Measurements from ENCODE around the gene PHF21A. TPM values are rescaled to one million over a fixed set of nuclear protein-coding genes. Genes with fewer than 3 reads are reported as not detected.

The PHF21A gene
- total and polyA plus RNA-seq, 2 of the 13 experiments (the other 11 are each of a cell fraction or from before 2014, with no cell fraction given): 4.1 to 34.6 TPM

DNA sequence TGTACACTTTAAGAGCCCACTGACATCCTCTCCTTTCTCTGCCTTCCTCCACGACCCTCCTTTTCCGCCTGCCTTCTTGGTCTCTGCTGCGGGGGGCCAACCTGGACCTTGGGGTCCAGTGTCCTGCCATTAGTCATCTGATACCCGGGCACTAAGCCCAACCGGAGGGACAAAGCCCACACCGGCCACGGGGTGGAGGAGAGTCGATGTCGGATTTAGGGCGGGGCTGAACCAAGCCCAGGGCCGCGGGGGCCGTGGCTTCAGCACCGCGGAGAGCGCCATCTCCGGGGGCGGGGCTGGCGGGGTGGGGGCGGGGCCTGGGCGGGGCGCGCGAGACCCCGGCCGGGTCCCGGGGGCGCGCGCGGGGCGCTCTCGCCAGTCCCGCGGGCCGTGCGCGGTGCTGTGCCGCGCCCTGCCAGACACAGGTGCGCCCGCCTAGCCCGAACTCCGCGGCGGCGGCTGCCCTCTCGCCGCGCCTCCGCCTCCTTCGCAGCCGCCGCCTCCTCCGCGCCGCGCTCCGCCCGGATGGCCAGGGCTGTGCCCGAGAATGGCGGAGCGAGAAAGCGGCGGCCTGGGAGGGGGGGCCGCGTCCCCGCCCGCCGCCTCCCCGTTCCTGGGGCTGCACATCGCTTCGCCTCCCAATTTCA is 235.9 kb downstream of the PHF21A start, which contains the start of gene MAPK8IP1 (continued):
- TF ChIP-seq, protein P1, sequence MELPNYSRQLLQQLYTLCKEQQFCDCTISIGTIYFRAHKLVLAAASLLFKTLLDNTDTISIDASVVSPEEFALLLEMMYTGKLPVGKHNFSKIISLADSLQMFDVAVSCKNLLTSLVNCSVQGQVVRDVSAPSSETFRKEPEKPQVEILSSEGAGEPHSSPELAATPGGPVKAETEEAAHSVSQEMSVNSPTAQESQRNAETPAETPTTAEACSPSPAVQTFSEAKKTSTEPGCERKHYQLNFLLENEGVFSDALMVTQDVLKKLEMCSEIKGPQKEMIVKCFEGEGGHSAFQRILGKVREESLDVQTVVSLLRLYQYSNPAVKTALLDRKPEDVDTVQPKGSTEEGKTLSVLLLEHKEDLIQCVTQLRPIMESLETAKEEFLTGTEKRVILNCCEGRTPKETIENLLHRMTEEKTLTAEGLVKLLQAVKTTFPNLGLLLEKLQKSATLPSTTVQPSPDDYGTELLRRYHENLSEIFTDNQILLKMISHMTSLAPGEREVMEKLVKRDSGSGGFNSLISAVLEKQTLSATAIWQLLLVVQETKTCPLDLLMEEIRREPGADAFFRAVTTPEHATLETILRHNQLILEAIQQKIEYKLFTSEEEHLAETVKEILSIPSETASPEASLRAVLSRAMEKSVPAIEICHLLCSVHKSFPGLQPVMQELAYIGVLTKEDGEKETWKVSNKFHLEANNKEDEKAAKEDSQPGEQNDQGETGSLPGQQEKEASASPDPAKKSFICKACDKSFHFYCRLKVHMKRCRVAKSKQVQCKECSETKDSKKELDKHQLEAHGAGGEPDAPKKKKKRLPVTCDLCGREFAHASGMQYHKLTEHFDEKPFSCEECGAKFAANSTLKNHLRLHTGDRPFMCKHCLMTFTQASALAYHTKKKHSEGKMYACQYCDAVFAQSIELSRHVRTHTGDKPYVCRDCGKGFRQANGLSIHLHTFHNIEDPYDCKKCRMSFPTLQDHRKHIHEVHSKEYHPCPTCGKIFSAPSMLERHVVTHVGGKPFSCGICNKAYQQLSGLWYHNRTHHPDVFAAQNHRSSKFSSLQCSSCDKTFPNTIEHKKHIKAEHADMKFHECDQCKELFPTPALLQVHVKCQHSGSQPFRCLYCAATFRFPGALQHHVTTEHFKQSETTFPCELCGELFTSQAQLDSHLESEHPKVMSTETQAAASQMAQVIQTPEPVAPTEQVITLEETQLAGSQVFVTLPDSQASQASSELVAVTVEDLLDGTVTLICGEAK (IDR thresholded peaks at IDR 0.05): no peak
- TF ChIP-seq, protein P1 (CRISPR knock-in tag; IDR thresholded peaks at IDR 0.05): 0 out of 2 replicates have a peak, but pooled peaks have one; percentile 2
- TF ChIP-seq CHD2 (IDR thresholded peaks at IDR 0.05; ENCODE audit: low read depth, low read length): no peak
- TF ChIP-seq ZNF20 (CRISPR knock-in tag; IDR thresholded peaks at IDR 0.05): no peak
- TF ChIP-seq MAZ (IDR thresholded peaks at IDR 0.05; ENCODE audit: borderline replicate concordance, low read depth, low read length): no peak
- 0 out of 2 replicates have a peak, but pooled peaks have one; percentile 60 for TF ChIP-seq MAZ (CRISPR knock-in tag; IDR thresholded peaks at IDR 0.05; ENCODE audit: low read depth)
- TF ChIP-seq SP140L (CRISPR knock-in tag; IDR thresholded peaks at IDR 0.05; ENCODE audit: borderline replicate concordance): 0 out of 2 replicates have a peak, but pooled peaks have one; percentile 50
- TF ChIP-seq, protein P2, sequence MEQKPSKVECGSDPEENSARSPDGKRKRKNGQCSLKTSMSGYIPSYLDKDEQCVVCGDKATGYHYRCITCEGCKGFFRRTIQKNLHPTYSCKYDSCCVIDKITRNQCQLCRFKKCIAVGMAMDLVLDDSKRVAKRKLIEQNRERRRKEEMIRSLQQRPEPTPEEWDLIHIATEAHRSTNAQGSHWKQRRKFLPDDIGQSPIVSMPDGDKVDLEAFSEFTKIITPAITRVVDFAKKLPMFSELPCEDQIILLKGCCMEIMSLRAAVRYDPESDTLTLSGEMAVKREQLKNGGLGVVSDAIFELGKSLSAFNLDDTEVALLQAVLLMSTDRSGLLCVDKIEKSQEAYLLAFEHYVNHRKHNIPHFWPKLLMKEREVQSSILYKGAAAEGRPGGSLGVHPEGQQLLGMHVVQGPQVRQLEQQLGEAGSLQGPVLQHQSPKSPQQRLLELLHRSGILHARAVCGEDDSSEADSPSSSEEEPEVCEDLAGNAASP (CRISPR knock-in tag; IDR thresholded peaks at IDR 0.05; ENCODE audit: borderline replicate concordance): peak; percentile 45; the same call in 1 of the 2 replicates
- TF ChIP-seq FOXK2 (IDR thresholded peaks at IDR 0.05): no peak
- no peak for TF ChIP-seq ZNF367 (CRISPR knock-in tag; IDR thresholded peaks at IDR 0.05; ENCODE audit: borderline replicate concordance)
- TF ChIP-seq ZNF260 (CRISPR knock-in tag; IDR thresholded peaks at IDR 0.05; ENCODE audit: borderline replicate concordance, low read depth): no peak
- 0 out of 2 replicates have a peak, but pooled peaks have one; percentile 24 for TF ChIP-seq HIVEP1 (CRISPR knock-in tag; IDR thresholded peaks at IDR 0.05)
- TF ChIP-seq MBD4 (IDR thresholded peaks at IDR 0.05; ENCODE audit: borderline replicate concordance, low read length): no peak
- no peak for TF ChIP-seq SP1 (IDR thresholded peaks at IDR 0.05)
- peak; percentile 74; the same call in 1 of the 2 replicates for TF ChIP-seq SP1 (CRISPR knock-in tag; IDR thresholded peaks at IDR 0.05)
- TF ChIP-seq NCOA2 (CRISPR knock-in tag; IDR thresholded peaks at IDR 0.05): 0 out of 2 replicates have a peak, but pooled peaks have one; percentile 24
- TF ChIP-seq TGIF2 (CRISPR knock-in tag; IDR thresholded peaks at IDR 0.05): 0 out of 2 replicates have a peak, but pooled peaks have one; percentile 48
- peak; percentile 95 for TF ChIP-seq MIER2 (CRISPR knock-in tag; IDR thresholded peaks at IDR 0.05)
- TF ChIP-seq, protein P3, sequence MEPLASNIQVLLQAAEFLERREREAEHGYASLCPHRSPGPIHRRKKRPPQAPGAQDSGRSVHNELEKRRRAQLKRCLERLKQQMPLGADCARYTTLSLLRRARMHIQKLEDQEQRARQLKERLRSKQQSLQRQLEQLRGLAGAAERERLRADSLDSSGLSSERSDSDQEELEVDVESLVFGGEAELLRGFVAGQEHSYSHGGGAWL (CRISPR knock-in tag; IDR thresholded peaks at IDR 0.05): peak; percentile 69
